ENCODE measurements around the gene ARID3B. TPM values are rescaled to one million over a fixed set of nuclear protein-coding genes. Genes with fewer than 3 reads are reported as not detected.
A peak's percentile ranks its signal among the peaks of the same experiment; 100 is the strongest.

The ARID3B gene
- total and polyA plus RNA-seq, 5 donors from 2014 or later: 9.7 to 63.5 (median 11.1) TPM

DNA sequence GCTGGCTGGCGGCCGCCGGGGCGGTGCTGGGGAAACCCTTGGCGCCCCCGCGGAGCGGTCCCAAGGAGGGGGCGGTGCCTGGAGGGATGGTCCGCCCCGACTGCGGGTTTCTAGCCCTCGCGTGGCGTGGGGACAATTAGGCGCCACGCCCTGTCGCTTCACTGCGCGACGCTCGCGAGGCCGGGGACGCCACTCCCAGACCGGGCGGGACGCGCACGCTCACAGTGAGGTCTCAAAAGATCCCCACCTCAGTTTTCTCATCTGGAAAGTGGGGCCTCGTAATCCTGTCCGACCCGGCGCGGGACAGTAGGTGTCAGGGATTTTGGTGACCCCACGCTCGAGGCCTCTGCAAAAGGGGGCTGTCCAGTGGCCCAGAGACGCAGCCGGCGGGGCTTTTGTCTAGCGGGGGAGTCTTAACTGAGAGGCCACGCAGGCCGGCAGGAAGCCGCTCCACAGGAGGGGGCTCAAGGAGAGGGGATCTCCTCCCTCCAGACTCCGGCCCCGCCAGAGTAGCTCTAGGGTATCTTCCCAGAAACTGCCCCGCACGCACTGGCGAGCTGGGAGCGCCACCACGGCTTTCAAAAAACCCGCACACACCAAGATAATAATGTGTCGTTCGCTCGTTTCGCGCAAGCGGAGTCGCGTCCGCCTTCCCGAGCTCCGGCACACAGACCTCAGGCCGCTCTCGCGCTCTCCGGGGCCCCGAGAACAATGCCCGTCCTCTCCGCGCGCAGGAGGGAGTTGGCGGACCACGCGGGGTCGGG, 73.9 kb downstream of the ARID3B start:
- DNase-seq: peak; percentile 89 to 92 (median 91)
- H3K4me3 Mint-ChIP-seq: peak overlapping the region; percentile 93 to 99 (median 96)
- H3K27me3 Mint-ChIP-seq: no peaks in the 10 kb centered on the region
- Histone ChIP-seq H3K9me3 (ENCODE audit: control insufficient read depth in 2 of 2, low read length in 2 of 2) (no peaks in the 10 kb centered on the region), H3K27me3 (ENCODE audit: control insufficient read depth, insufficient read depth, low read length) (no peaks in the 10 kb centered on the region), H3K36me3 (ENCODE audit: control insufficient read depth, insufficient read depth, low read length) (peaks cover 14% of the 10 kb centered on the region), H3K27ac (ENCODE audit: insufficient read depth, low read length, poor library complexity, severe bottlenecking) (peak overlapping the region; percentile 97), H3K4me3 (ENCODE audit: low read depth, low read length) (peak overlapping the region; percentile 66), H3K4me1 (ENCODE audit: control insufficient read depth, insufficient read depth, low read length, poor library complexity, severe bottlenecking) (peaks cover 38% of the 10 kb centered on the region)
- no peaks in the 10 kb centered on the region for H3K9me3 Mint-ChIP-seq
- H3K4me1 Mint-ChIP-seq: peaks cover 0 to 43% (median 28%) of the 10 kb centered on the region in 4 donors
- peaks cover 6% of the 10 kb centered on the region for H3K36me3 Mint-ChIP-seq
- H3K27ac Mint-ChIP-seq: peak overlapping the region; percentile 93 to 98 (median 96)
- ATAC-seq (ENCODE audit: low read depth in 2 of 2): peak; percentile 65 to 70

DNA sequence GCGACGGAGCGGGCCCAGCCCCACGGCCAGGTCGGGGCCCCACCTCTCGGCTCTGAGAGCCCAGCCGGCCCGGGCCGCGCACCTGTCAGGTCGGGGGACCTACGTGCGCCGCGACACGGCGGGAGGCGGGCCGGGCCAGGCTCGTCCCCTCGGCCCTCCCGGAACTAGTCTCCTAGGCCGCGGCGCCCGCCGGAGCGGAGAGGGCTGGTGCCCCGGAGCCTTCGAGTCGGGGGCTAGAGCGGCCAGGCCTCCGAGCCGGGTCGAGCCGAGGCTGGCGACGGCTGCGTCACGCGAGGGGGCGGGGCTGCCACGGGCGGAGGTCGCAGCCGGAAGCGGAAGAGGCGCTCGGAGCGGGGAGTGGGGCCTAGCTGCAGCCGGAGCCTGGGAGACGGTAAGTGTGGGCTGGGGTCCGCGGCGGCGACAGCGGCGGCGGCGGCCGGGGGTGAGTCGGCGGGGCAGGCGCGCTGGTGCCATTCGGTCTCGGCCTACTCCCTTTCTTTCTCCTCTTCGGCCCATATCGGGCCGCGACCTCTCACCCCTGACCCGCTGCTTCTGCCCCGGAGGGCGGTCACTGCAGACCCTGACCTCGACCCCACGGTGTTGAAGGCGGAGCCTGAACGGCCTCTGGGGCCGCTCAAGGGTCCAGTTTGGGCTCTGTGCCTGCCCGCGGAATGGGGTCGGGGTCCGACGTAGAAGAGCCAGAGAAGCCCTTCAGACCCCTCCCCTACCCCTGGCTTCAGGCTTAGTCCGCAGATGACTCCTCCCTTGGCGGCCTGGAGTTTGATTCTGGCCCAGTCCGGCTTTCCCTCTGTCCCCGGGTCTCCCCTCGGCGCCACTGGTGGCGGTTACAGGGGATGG, 74.7 kb downstream of the ARID3B start, which contains the start of gene CLK3:
Gene CLK3, plus strand, starts transcription at position 329 of the 858 bp plus-strand sequence. CDS start 3,361 bp downstream, outside the sequence.
- peak within 1 kb of the TSS; percentile 96 to 98 (median 97) for H3K27ac Mint-ChIP-seq
- H3K27me3 Mint-ChIP-seq: no peaks in the 10 kb centered on the region
- H3K4me3 Mint-ChIP-seq: peak within 1 kb of the TSS; percentile 93 to 99 (median 96)
- peak within 1 kb of the TSS; percentile 97 for H3K27ac ChIP-seq (ENCODE audit: insufficient read depth, low read length, poor library complexity, severe bottlenecking)
- peaks cover 23% of the 10 kb centered on the region for H3K36me3 ChIP-seq (ENCODE audit: control insufficient read depth, insufficient read depth, low read length)
- peak; percentile 78 to 82 for ATAC-seq (ENCODE audit: low read depth in 2 of 2)
- H3K4me3 ChIP-seq (ENCODE audit: low read depth, low read length): peak within 1 kb of the TSS; percentile 83
- DNase-seq: peak; percentile 92 to 97 (median 96)
- peaks cover 44% of the 10 kb centered on the region for H3K4me1 ChIP-seq (ENCODE audit: control insufficient read depth, insufficient read depth, low read length, poor library complexity, severe bottlenecking)
- H3K9me3 Mint-ChIP-seq: no peaks in the 10 kb centered on the region
- H3K4me1 Mint-ChIP-seq: peaks cover 0 to 51% (median 31%) of the 10 kb centered on the region in 4 donors
- peaks cover 10% of the 10 kb centered on the region for H3K36me3 Mint-ChIP-seq
- no peaks in the 10 kb centered on the region for H3K27me3 ChIP-seq (ENCODE audit: control insufficient read depth, insufficient read depth, low read length)
- H3K9me3 ChIP-seq (ENCODE audit: control insufficient read depth in 2 of 2, low read length in 2 of 2): no peaks in the 10 kb centered on the region

DNA sequence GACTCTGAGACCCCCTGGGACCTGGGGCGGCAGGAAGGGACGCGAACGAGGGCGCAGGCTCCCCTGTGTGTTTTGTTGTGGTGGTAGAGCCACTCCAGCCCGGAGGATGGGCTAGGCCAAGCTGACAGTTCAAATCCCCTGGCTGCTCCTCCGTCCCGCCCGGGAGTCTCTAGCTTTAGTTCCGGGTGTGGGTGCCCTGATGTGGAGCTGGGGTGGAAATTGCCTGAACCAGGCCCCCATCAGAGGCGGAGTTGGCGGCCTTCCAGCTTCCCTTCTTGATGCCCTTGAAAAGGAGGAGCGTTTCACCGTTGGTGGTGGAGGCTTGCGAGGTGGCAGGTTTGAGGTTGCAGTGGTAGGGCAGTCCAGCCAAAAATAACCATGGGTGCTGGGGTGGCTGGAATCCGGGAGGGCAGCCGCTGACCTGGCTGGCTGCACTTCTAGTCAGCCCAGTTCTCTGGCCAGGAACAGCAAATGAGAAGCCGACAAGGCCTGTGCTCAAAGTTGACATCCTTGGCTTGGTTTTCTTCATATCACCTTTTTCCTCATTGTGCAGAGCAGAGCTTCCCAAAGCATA, 75.4 kb downstream of the ARID3B start:
- H3K9me3 Mint-ChIP-seq: no peaks in the 10 kb centered on the region
- DNase-seq: peak; percentile 54 to 61 (median 60)
- ATAC-seq (ENCODE audit: low read depth in 2 of 2): no peak
- peaks cover 29% of the 10 kb centered on the region for H3K36me3 ChIP-seq (ENCODE audit: control insufficient read depth, insufficient read depth, low read length)
- H3K9me3 ChIP-seq (ENCODE audit: control insufficient read depth in 2 of 2, low read length in 2 of 2): no peaks in the 10 kb centered on the region
- no peaks in the 10 kb centered on the region for H3K27me3 Mint-ChIP-seq
- H3K27ac Mint-ChIP-seq: peak overlapping the region; percentile 95 to 97 (median 96)
- peaks cover 17% of the 10 kb centered on the region for H3K36me3 Mint-ChIP-seq
- peak overlapping the region; percentile 83 for H3K4me3 ChIP-seq (ENCODE audit: low read depth, low read length)
- H3K4me1 ChIP-seq (ENCODE audit: control insufficient read depth, insufficient read depth, low read length, poor library complexity, severe bottlenecking): peaks cover 50% of the 10 kb centered on the region
- H3K27ac ChIP-seq (ENCODE audit: insufficient read depth, low read length, poor library complexity, severe bottlenecking): peak overlapping the region; percentile 97
- no peaks in the 10 kb centered on the region for H3K27me3 ChIP-seq (ENCODE audit: control insufficient read depth, insufficient read depth, low read length)
- peaks cover 5 to 57% (median 36%) of the 10 kb centered on the region in 4 donors for H3K4me1 Mint-ChIP-seq
- peak overlapping the region; percentile 93 to 99 (median 96) for H3K4me3 Mint-ChIP-seq

DNA sequence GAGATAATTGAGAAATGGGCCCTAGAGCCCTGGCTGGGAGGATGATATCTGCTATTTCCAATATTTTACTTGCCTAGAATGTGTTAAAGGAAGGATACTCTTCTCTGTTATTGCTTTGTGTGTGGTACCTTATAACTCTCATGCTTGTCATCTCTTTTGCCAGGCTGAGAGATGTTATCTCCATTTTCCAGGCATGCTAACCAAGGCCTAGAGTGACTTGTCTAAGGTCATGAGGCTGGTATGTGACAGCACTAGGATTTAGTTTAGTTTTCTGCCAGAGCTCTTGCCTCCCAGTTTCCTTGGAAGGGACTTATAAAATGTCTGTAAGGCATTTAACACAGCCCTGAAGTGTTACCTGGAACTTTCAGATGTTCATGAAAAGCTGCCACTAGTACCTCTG, 76.0 kb downstream of the ARID3B start:
- H3K27me3 ChIP-seq (ENCODE audit: control insufficient read depth, insufficient read depth, low read length): no peaks in the 10 kb centered on the region
- DNase-seq: no peak
- H3K4me1 ChIP-seq (ENCODE audit: control insufficient read depth, insufficient read depth, low read length, poor library complexity, severe bottlenecking): peaks cover 50% of the 10 kb centered on the region
- Mint-ChIP-seq H3K27ac (peak overlapping the region; percentile 95 to 97 (median 96)), H3K4me1 (peaks cover 5 to 59% (median 37%) of the 10 kb centered on the region in 4 donors), H3K9me3 (no peaks in the 10 kb centered on the region), H3K4me3 (peak overlapping the region; percentile 93 to 99 (median 96)), H3K36me3 (peaks cover 20% of the 10 kb centered on the region), H3K27me3 (no peaks in the 10 kb centered on the region)
- no peak for ATAC-seq (ENCODE audit: low read depth in 2 of 2)
- peak overlapping the region; percentile 83 for H3K4me3 ChIP-seq (ENCODE audit: low read depth, low read length)
- peaks cover 34% of the 10 kb centered on the region for H3K36me3 ChIP-seq (ENCODE audit: control insufficient read depth, insufficient read depth, low read length)
- H3K27ac ChIP-seq (ENCODE audit: insufficient read depth, low read length, poor library complexity, severe bottlenecking): peak overlapping the region; percentile 97
- no peaks in the 10 kb centered on the region for H3K9me3 ChIP-seq (ENCODE audit: control insufficient read depth in 2 of 2, low read length in 2 of 2)

DNA sequence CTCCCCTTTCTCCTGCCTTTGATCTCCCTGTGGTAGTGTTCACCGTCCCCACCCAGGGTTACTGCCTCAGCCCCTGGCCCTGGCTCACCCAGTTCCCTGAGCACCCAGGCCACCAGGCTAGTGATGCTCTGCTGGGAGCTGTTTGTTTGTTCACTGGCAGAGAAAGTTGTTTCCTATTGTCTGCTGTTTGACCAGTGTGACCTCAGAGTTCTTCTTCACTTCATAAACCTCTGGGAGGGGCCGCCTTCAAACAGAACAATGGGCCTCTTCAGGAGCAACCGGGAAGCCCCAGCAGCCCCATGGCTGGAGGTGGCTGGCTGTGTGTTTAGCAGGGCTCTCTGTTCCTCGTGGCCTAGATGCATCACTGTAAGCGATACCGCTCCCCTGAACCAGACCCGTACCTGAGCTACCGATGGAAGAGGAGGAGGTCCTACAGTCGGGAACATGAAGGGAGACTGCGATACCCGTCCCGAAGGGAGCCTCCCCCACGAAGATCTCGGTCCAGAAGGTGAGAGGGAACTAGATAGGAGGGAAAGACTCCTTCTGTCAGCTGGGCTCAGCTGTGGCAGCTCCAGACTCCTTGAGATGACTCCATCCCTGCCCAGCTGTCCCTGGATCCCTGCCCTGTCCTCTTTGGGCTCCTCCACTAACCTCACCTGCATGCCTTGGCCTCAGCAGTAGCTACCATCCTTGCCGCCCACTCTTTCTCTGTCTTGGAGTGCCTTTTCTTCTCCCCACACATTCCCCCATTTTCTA, 78.0 kb downstream of the ARID3B start:
- Histone ChIP-seq H3K9me3 (ENCODE audit: control insufficient read depth in 2 of 2, low read length in 2 of 2) (no peaks in the 10 kb centered on the region), H3K4me1 (ENCODE audit: control insufficient read depth, insufficient read depth, low read length, poor library complexity, severe bottlenecking) (peaks cover 50% of the 10 kb centered on the region), H3K27ac (ENCODE audit: insufficient read depth, low read length, poor library complexity, severe bottlenecking) (no peak overlapping the region), H3K36me3 (ENCODE audit: control insufficient read depth, insufficient read depth, low read length) (peaks cover 55% of the 10 kb centered on the region), H3K27me3 (ENCODE audit: control insufficient read depth, insufficient read depth, low read length) (no peaks in the 10 kb centered on the region), H3K4me3 (ENCODE audit: low read depth, low read length) (no peak overlapping the region)
- Mint-ChIP-seq H3K27ac (peak overlapping the region in 2 of 3 donors; percentile 56 to 95), H3K27me3 (no peaks in the 10 kb centered on the region), H3K4me3 (peak overlapping the region; percentile 8 to 91 (median 52)), H3K4me1 (peaks cover 5 to 66% (median 35%) of the 10 kb centered on the region in 4 donors), H3K9me3 (no peaks in the 10 kb centered on the region), H3K36me3 (peaks cover 32% of the 10 kb centered on the region)
- no peak for ATAC-seq (ENCODE audit: low read depth in 2 of 2)
- DNase-seq: no peak

DNA sequence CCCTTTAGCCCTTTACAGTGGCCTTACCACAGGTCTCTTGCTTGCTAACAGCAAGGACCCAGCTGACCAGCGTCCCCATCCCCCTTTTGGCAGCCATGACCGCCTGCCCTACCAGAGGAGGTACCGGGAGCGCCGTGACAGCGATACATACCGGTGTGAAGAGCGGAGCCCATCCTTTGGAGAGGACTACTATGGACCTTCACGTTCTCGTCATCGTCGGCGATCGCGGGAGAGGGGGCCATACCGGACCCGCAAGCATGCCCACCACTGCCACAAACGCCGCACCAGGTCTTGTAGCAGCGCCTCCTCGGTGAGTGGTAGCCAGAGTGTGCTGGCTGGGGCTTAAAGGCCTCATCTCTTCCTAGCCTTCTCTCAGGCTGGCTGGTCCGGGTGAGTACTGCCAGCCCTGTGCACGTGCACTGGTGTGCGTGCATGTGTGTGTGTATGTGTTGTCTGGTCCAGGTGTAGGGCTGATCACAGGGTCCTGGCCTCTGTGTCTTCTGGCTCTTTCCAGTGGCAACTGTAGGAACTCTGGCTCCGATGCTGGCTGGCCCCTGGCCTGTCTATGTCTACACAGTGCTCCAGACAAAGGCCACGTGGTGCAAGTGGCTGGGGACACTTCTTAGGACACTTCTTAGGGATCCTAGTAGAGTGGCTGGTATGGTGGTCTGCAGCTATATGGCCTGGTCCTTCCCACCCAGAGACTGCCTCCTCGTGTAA, 79.1 kb downstream of the ARID3B start:
- no peak for DNase-seq
- Histone ChIP-seq H3K27me3 (ENCODE audit: control insufficient read depth, insufficient read depth, low read length) (no peaks in the 10 kb centered on the region), H3K9me3 (ENCODE audit: control insufficient read depth in 2 of 2, low read length in 2 of 2) (no peaks in the 10 kb centered on the region), H3K4me3 (ENCODE audit: low read depth, low read length) (no peak overlapping the region), H3K36me3 (ENCODE audit: control insufficient read depth, insufficient read depth, low read length) (peaks cover 65% of the 10 kb centered on the region), H3K27ac (ENCODE audit: insufficient read depth, low read length, poor library complexity, severe bottlenecking) (no peak overlapping the region), H3K4me1 (ENCODE audit: control insufficient read depth, insufficient read depth, low read length, poor library complexity, severe bottlenecking) (peaks cover 47% of the 10 kb centered on the region)
- Mint-ChIP-seq H3K4me3 (peak overlapping the region in 3 of 4 donors; percentile 35 to 91 (median 56)), H3K27ac (no peak overlapping the region), H3K4me1 (peaks cover 5 to 67% (median 35%) of the 10 kb centered on the region in 4 donors), H3K27me3 (no peaks in the 10 kb centered on the region), H3K36me3 (peaks cover 41% of the 10 kb centered on the region), H3K9me3 (no peaks in the 10 kb centered on the region)
- no peak for ATAC-seq (ENCODE audit: low read depth in 2 of 2)

Measured in CD4-positive, CD25-positive, alpha-beta regulatory T cell (primary cell).